ENCODE measurements around the gene EIF4G3.

EIF4G3 gene

GRCh38 chr1:20958430-20958829 is 218.3 kb downstream of the EIF4G3 start:
- Histone ChIP-seq H3F3A (ENCODE audit: insufficient read depth, low read length) (no peaks in the 10 kb centered on the region), H3K9ac (ENCODE audit: low read length) (no peak overlapping the region), H3K27ac (ENCODE audit: low read depth, low read length, poor library complexity, severe bottlenecking) (no peak overlapping the region), H3K27me3 (ENCODE audit: insufficient read depth, low read length) (no peaks in the 10 kb centered on the region), H3K9me3 (ENCODE audit: low read length) (no peaks in the 10 kb centered on the region), H3K79me2 (ENCODE audit: insufficient read depth, low read length) (no peaks in the 10 kb centered on the region), H3K4me1 (ENCODE audit: insufficient read depth, low read length, severe bottlenecking) (no peaks in the 10 kb centered on the region), H2AFZ (ENCODE audit: low read length) (no peak overlapping the region), H4K20me1 (ENCODE audit: insufficient read depth, low read length) (no peaks in the 10 kb centered on the region), H3K9me2 (ENCODE audit: low read depth, low read length) (no peaks in the 10 kb centered on the region), H3K4me3 (ENCODE audit: low read depth, low read length, poor library complexity, severe bottlenecking) (no peak overlapping the region), H3K36me3 (ENCODE audit: insufficient read depth, low read length) (peaks cover 13% of the 10 kb centered on the region; the same call in 1 of the 2 replicates), H3K4me2 (ENCODE audit: low read length) (no peak overlapping the region)
- no peak for TF ChIP-seq EZH2 (IDR thresholded peaks at IDR 0.05; ENCODE audit: borderline replicate concordance, low read length)
- TF ChIP-seq, protein P1, sequence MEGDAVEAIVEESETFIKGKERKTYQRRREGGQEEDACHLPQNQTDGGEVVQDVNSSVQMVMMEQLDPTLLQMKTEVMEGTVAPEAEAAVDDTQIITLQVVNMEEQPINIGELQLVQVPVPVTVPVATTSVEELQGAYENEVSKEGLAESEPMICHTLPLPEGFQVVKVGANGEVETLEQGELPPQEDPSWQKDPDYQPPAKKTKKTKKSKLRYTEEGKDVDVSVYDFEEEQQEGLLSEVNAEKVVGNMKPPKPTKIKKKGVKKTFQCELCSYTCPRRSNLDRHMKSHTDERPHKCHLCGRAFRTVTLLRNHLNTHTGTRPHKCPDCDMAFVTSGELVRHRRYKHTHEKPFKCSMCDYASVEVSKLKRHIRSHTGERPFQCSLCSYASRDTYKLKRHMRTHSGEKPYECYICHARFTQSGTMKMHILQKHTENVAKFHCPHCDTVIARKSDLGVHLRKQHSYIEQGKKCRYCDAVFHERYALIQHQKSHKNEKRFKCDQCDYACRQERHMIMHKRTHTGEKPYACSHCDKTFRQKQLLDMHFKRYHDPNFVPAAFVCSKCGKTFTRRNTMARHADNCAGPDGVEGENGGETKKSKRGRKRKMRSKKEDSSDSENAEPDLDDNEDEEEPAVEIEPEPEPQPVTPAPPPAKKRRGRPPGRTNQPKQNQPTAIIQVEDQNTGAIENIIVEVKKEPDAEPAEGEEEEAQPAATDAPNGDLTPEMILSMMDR (IDR thresholded peaks at IDR 0.05; ENCODE audit: low read length), result no peak

DNA sequence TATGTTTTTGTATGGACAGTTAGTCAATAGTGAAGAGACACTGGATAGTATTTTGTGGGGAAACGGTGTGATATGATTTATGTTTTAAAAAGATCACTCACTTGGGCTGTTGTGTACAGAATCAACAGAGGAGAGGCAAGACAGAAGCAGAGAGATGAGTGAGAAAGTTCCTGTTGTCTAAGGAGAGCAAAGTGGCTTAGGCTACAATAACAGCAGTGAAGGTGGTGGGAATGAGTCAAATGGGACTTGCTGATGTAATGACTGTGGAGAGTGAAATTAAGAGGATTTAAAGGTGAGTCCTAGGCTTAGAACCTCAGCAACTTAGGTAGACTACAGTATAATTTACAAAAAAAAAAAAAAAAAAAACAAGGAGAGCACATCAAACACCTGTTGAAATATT is 220.4 kb downstream of the EIF4G3 start:
- no peak overlapping the region for H3K9ac ChIP-seq (ENCODE audit: low read length)
- H3K27me3 ChIP-seq (ENCODE audit: insufficient read depth, low read length), result no peaks in the 10 kb centered on the region
- H3K79me2 ChIP-seq (ENCODE audit: insufficient read depth, low read length), result no peaks in the 10 kb centered on the region
- H3K36me3 ChIP-seq (ENCODE audit: insufficient read depth, low read length), result peaks cover 7% of the 10 kb centered on the region; the same call in 1 of the 2 replicates
- no peak overlapping the region for H3K4me2 ChIP-seq (ENCODE audit: low read length)
- H3K9me3 ChIP-seq (ENCODE audit: low read length), result no peaks in the 10 kb centered on the region
- H3K4me1 ChIP-seq (ENCODE audit: insufficient read depth, low read length, severe bottlenecking), result no peaks in the 10 kb centered on the region
- no peaks in the 10 kb centered on the region for H4K20me1 ChIP-seq (ENCODE audit: insufficient read depth, low read length)
- TF ChIP-seq, protein P1 (IDR thresholded peaks at IDR 0.05; ENCODE audit: low read length), result no peak
- TF ChIP-seq EZH2 (IDR thresholded peaks at IDR 0.05; ENCODE audit: borderline replicate concordance, low read length), result no peak
- H3F3A ChIP-seq (ENCODE audit: insufficient read depth, low read length), result no peaks in the 10 kb centered on the region
- H3K27ac ChIP-seq (ENCODE audit: low read depth, low read length, poor library complexity, severe bottlenecking), result no peak overlapping the region
- H3K9me2 ChIP-seq (ENCODE audit: low read depth, low read length), result no peaks in the 10 kb centered on the region
- H3K4me3 ChIP-seq (ENCODE audit: low read depth, low read length, poor library complexity, severe bottlenecking), result no peak overlapping the region
- H2AFZ ChIP-seq (ENCODE audit: low read length), result no peak overlapping the region

- TF ChIP-seq, protein P1 (IDR thresholded peaks at IDR 0.05; ENCODE audit: low read length), result no peak
- TF ChIP-seq EZH2 (IDR thresholded peaks at IDR 0.05; ENCODE audit: borderline replicate concordance, low read length), result no peak
- peaks cover 18% of the 10 kb centered on the region; the same call in 1 of the 2 replicates for H3K36me3 ChIP-seq (ENCODE audit: insufficient read depth, low read length)
- H4K20me1 ChIP-seq (ENCODE audit: insufficient read depth, low read length), result no peaks in the 10 kb centered on the region
- H3K27ac ChIP-seq (ENCODE audit: low read depth, low read length, poor library complexity, severe bottlenecking), result no peak overlapping the region
- no peaks in the 10 kb centered on the region for H3K4me1 ChIP-seq (ENCODE audit: insufficient read depth, low read length, severe bottlenecking)
- no peaks in the 10 kb centered on the region for H3K79me2 ChIP-seq (ENCODE audit: insufficient read depth, low read length)
- H3K9me3 ChIP-seq (ENCODE audit: low read length), result no peaks in the 10 kb centered on the region
- H3K4me2 ChIP-seq (ENCODE audit: low read length), result no peak overlapping the region
- no peak overlapping the region for H3K4me3 ChIP-seq (ENCODE audit: low read depth, low read length, poor library complexity, severe bottlenecking)
- H3K9me2 ChIP-seq (ENCODE audit: low read depth, low read length), result no peaks in the 10 kb centered on the region
- no peak overlapping the region for H2AFZ ChIP-seq (ENCODE audit: low read length)
- H3F3A ChIP-seq (ENCODE audit: insufficient read depth, low read length), result no peaks in the 10 kb centered on the region; the same call in 1 of the 2 replicates
- no peak overlapping the region for H3K9ac ChIP-seq (ENCODE audit: low read length)
- H3K27me3 ChIP-seq (ENCODE audit: insufficient read depth, low read length), result no peaks in the 10 kb centered on the region
Observed at GRCh38 chr1:20950679-20951078, 226.0 kb downstream of the EIF4G3 start.

Data from OCI-LY1 (cell line).